ENCODE results near the gene DGCR2. TPM values are rescaled to one million over a fixed set of nuclear protein-coding genes. Genes with fewer than 3 reads are reported as not detected.

The DGCR2 gene
- total and polyA plus RNA-seq, 2 of the 4 experiments (the other 2 are of a cell fraction), result 17.2 to 35.4 TPM

GRCh38 chr22:19058713-19059451, 63.3 kb downstream of the DGCR2 start:
- H4K8ac ChIP-seq (ENCODE audit: low read depth in 2 of 2, low read length in 2 of 2), result no peak overlapping the region

More at GRCh38 chr22:19058713-19059451, 63.3 kb downstream of the DGCR2 start:
- Histone ChIP-seq H3K18ac (ENCODE audit: low read depth, low read length) (no peak overlapping the region), H3K36me3 (ENCODE audit: control insufficient read depth, insufficient read depth, low read length) (peaks cover 21% of the 10 kb centered on the region), H3K14ac (replicated peaks; ENCODE audit: low read depth, low read length) (no peak overlapping the region), H2AK9ac (replicated peaks; ENCODE audit: low read depth, low read length, poor library complexity) (no peak overlapping the region), H3K9me1 (ENCODE audit: insufficient read depth, low read length) (peaks cover 16% of the 10 kb centered on the region; the same call in 1 of the 2 replicates), H2AFZ (replicated peaks; ENCODE audit: low read length, poor library complexity) (no peak overlapping the region), H2BK5ac (ENCODE audit: low read depth, low read length, poor library complexity, severe bottlenecking) (no peak overlapping the region), H3K4me1 (ENCODE audit: control insufficient read depth, insufficient read depth, low read length) (peaks cover 15% of the 10 kb centered on the region), H3K56ac (ENCODE audit: extremely low read depth, insufficient read depth, low read length) (no peak overlapping the region), H4K91ac (ENCODE audit: insufficient read depth, low read depth, low read length) (no peak overlapping the region), H2BK120ac (ENCODE audit: low read depth, low read length) (no peak overlapping the region), H3K27me3 (ENCODE audit: control insufficient read depth, insufficient read depth, low read length) (no peaks in the 10 kb centered on the region), H3K9me3 (ENCODE audit: control insufficient read depth, insufficient read depth, low read length) (no peaks in the 10 kb centered on the region), H3K9ac (ENCODE audit: low read depth, low read length) (no peak overlapping the region), H4K5ac (ENCODE audit: low read depth, low read length) (no peak overlapping the region), H3K4me3 (ENCODE audit: insufficient read depth, low read depth, low read length) (no peak overlapping the region), H4K20me1 (ENCODE audit: insufficient read depth, low read length) (peaks cover 34% of the 10 kb centered on the region), H2BK20ac (ENCODE audit: low read depth, low read length) (no peak overlapping the region), H3K23ac (ENCODE audit: low read depth, low read length) (no peak overlapping the region), H2BK15ac (ENCODE audit: low read depth, low read length) (no peak overlapping the region), H2AK5ac (ENCODE audit: low read depth, low read length) (no peak overlapping the region), H3K4ac (ENCODE audit: low read depth, low read length) (no peak overlapping the region), H3K79me1 (ENCODE audit: low read depth in 1 of 2, low read length in 2 of 2) (peaks cover 0 to 20% of the 10 kb centered on the region in 2 experiments; a peak in 2 of 4 replicates), H3K4me2 (ENCODE audit: low read depth, low read length) (no peak overlapping the region), H3K27ac (ENCODE audit: insufficient read depth, low read length) (no peak overlapping the region)
- DNase-seq (no peak), ATAC-seq (ENCODE audit: low read depth) (no peak)
- intact Hi-C loops (cut with micrococcal nuclease), result no loop called here
- CTCF ChIA-PET, result no interaction called here
- WGBS, 2 experiments (ENCODE audit: extremely low coverage in 2 of 2, insufficient read length in 1 of 2), result 90% methylated on average over 7 of the region's 16 CpGs; no CpG with 5 or more reads in 1 of the 2 experiments
- dilution Hi-C loops (cut with HindIII; ENCODE audit: low sequenced_read_pairs, unreplicated experiment), result no loop called here
- in situ Hi-C loops (cut with MboI; ENCODE audit: low sequenced_read_pairs), result no loop called here
- no peak for TF ChIP-seq NFE2L2 (IDR thresholded peaks at IDR 0.05; ENCODE audit: low read depth, low read length)
- no peak for TF ChIP-seq FOS (IDR thresholded peaks at IDR 0.05; ENCODE audit: low read depth, low read length)
- no peak for TF ChIP-seq BHLHE40 (IDR thresholded peaks at IDR 0.05; ENCODE audit: low read depth, low read length)
- TF ChIP-seq MXI1 (IDR thresholded peaks at IDR 0.05; ENCODE audit: borderline replicate concordance, low read depth, low read length), result no peak
- TF ChIP-seq MAZ (IDR thresholded peaks at IDR 0.05; ENCODE audit: borderline replicate concordance, low read depth, low read length), result no peak
- no peak for TF ChIP-seq RCOR1 (IDR thresholded peaks at IDR 0.05; ENCODE audit: insufficient replicate concordance, low read length)
- no peak for TF ChIP-seq SMC3 (IDR thresholded peaks at IDR 0.05; ENCODE audit: low read depth, low read length)
- TF ChIP-seq CEBPB (IDR thresholded peaks at IDR 0.05; ENCODE audit: low read depth, low read length), result no peak
- no peak for TF ChIP-seq ELK1 (IDR thresholded peaks at IDR 0.05; ENCODE audit: borderline replicate concordance, low read depth, low read length)
- TF ChIP-seq RAD21 (IDR thresholded peaks at IDR 0.05; ENCODE audit: low read length), result no peak
- no peak for TF ChIP-seq CTCF (conservative IDR thresholded peaks at IDR 0.05; ENCODE audit: low read depth, low read length)
- TF ChIP-seq CHD1 (IDR thresholded peaks at IDR 0.05; ENCODE audit: low read depth, low read length), result no peak
- TF ChIP-seq RFX5 (IDR thresholded peaks at IDR 0.05; ENCODE audit: low read depth, low read length), result no peak
- TF ChIP-seq POLR2A (IDR thresholded peaks at IDR 0.05; ENCODE audit: low read depth, low read length), result no peak
- no peak for TF ChIP-seq MAFK (IDR thresholded peaks at IDR 0.05; ENCODE audit: low read depth, low read length)
- no peak for TF ChIP-seq USF2 (IDR thresholded peaks at IDR 0.05; ENCODE audit: low read depth, low read length)
- no TSS peak for BruUV-seq (replicated peaks)
- POLR2A ChIA-PET (ENCODE audit: unreplicated experiment), result no interaction called here

All from IMR-90 (cell line).